AG09319 (cell line): Measurements from ENCODE around the gene SLC25A12.

Source experiments
- DNase-seq: peaks from one replicate; pipeline ENCODE4 v3.0.0-alpha.2; 2010; ENCODE audit warnings: low read depth; ENCODE audit errors: extremely low read depth
- TF ChIP-seq, protein P1 (sequence below): IDR thresholded peaks from 2 replicates; pipeline ENCODE4 v1.5.1; 2011; ENCODE audit warnings: low read depth, mild to moderate bottlenecking, inconsistent platforms, low read length, moderate library complexity

The SLC25A12 gene

DNA sequence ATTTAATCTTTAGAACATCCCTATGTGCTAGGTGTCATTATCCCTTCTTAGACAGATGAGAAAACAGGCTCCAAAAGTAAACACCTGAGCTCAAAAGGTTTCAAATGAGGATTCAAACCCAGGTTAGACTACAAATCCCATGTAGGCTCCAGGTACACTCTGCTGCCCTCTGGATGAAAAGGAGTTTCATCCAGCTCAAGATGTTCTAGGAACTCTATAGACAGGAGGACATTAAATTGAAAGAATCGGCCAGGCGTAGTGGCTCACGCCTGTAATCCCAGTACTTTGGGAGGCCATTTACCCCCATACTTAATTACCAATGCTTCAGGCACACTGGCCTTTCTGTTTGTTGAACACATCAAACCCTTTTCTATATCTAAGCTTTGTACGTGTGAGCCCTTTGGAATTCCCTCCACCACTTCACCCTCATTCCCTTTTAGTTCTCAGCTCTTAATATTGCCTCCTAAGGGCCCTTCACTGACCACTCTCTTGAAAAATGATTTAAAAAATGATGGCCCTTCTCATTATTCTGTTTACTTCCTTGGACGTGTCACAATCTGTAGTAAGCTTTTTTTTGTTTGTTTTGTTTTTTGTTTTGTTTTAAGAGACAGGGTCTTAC is 10.7 kb downstream of the SLC25A12 start:
- DNase-seq = no peak
- TF ChIP-seq, protein P1, sequence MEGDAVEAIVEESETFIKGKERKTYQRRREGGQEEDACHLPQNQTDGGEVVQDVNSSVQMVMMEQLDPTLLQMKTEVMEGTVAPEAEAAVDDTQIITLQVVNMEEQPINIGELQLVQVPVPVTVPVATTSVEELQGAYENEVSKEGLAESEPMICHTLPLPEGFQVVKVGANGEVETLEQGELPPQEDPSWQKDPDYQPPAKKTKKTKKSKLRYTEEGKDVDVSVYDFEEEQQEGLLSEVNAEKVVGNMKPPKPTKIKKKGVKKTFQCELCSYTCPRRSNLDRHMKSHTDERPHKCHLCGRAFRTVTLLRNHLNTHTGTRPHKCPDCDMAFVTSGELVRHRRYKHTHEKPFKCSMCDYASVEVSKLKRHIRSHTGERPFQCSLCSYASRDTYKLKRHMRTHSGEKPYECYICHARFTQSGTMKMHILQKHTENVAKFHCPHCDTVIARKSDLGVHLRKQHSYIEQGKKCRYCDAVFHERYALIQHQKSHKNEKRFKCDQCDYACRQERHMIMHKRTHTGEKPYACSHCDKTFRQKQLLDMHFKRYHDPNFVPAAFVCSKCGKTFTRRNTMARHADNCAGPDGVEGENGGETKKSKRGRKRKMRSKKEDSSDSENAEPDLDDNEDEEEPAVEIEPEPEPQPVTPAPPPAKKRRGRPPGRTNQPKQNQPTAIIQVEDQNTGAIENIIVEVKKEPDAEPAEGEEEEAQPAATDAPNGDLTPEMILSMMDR = no peak

DNA sequence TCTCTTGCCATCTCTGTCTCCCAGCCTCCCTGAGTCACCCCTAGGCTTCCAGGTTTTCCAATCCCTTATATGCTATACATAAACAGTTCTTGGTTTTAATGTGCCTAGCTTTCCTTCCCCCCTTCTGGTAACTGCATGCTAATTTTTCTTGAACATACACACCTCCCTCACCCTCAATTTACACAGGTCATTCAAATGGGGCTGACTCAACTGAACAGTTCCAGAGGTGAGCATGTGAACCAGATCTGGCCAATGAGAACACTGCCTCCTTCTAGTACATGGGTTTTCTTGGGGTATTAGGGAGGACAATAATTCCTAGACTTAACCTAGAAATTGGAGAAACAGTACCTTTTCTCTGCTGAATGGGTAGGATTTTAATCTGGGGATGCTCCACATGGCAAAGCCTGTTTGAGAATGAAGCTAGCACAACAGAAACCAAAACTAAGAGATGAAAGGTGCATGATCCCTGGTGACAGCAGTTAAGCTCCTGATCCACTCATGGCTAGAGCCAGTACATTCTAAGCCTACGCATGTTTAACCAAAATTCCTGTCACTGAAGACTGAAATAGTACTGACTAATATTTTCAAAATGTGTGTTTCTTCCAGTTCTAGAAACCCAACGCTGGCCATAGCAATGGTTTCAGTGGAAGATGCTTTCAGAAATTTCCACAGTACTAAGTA is 11.8 kb downstream of the SLC25A12 start:
- DNase-seq = no peak

DNA sequence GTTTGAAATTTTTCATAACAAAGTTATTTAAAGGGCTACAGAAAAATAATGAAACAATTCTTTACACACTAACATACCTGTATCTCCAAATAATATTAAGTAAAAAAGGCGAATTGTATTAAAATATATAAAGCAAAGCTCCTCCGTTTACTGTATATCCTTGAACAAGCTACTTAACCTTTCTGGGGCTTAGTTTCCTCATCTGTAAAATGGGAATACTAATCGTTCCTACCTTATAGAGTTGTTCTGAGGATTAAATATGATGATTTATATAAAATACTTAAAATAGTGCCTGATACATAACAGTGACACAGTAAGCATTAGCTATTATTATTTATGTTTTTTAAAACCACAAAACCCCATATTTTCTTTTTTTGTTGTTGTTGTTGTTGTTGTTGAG is 13.3 kb downstream of the SLC25A12 start:
- no peak for DNase-seq
- TF ChIP-seq, protein P1 = no peak

More for the DNA sequence above, 11.8 kb downstream of the SLC25A12 start:
- TF ChIP-seq, protein P1 = no peak

DNA sequence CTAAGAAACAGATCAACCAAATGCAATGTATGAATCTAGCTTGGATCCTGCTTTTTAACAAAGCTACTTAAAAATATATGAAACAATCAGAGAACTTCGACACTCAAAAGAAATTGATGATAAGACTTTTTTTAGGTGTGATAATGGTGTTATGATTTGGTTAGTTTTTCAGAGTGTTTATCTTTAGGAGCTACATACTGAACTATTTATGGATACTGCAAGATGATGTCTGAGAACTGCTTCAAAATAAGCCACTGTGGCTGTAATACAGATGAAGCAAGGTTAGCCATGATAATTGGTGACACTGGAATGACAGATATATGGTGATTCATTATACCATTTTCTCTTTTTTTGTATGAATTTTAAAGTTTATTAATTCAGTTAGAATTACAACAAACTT is 14.2 kb downstream of the SLC25A12 start:
- TF ChIP-seq, protein P1 = no peak
- no peak for DNase-seq

DNA sequence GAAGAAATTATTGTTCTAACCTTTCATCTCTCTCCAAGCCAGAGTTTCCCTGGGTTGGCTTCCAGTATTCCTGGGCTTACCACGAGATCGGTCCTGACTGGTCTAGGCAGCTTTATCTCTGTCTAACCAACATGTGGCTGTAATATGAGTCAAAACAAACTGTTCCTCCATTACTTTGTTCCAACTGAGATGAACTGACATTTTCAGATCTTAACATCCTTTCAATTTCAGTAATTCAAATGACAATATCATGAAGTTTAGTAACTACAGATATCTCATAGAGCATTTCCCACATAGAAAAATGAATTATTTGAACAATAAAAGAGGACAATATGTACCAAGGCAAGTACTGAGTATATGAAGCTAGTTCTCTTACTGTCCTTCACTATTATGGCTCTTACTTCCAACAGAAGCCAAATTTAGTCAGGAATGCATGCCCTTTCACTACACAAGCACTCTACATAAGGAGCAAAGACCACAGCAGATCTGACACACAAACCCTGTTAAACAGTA is 15.5 kb downstream of the SLC25A12 start:
- TF ChIP-seq, protein P1 = no peak
- DNase-seq = peak; percentile 59

DNA sequence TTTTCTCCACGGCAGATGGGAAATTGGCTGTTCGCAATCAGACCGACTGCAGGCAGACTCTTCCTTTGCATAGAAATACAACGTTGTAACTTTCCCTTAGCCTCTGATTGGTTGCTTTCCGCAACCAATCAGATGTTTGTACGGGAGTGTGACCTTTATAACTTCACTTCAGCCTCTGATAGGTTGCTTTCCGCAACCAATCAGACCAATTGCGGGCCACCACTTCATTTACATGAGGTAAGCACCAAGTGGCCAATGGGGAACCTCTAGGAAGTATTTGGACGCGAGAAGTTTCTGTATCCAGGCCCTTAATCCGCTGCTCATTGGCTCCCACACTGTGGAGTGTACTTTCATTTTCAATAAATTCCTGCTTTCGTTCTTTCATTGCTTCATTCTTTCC is 19.1 kb downstream of the SLC25A12 start:
- TF ChIP-seq, protein P1 = no peak
- no peak for DNase-seq

DNA sequence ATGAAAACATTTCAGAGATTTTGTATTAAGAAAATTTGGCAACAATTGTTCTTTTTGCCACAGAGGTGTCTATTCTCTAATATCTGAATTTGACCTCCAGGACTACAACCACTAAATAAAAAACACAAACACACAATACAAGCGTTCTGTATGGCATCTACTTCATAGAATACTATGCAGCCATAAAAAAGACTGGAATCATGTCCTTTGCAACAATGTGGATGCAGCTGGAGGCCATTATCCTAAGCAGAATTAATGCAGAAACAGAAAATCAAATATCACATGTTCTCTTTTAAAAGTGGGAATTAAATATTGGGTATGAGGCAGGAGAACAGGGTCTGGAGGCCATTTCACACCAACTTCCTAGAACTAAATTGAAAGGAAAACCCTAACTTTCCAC is 19.5 kb downstream of the SLC25A12 start:
- DNase-seq = no peak

More for the DNA sequence above, 19.5 kb downstream of the SLC25A12 start:
- TF ChIP-seq, protein P1 = no peak
